ENCODE measurements around the gene GCH1. TPM values are rescaled to one million over a fixed set of nuclear protein-coding genes. Genes with fewer than 3 reads are reported as not detected.
A peak's percentile ranks its signal among the peaks of the same experiment; 100 is the strongest.
"Not testable (repeated sequence)": the region's sequence is repeated elsewhere in the genome, so short reads cannot be mapped to it uniquely, and the experiment has no call there.

The GCH1 gene
- total RNA-seq, 2 experiments from 2014 or later, result 68.7 to 70.3 TPM

- Mint-ChIP-seq H3K36me3 (ENCODE audit: low read depth) (no peaks in the 10 kb centered on the region), H3K27ac (no peak overlapping the region), H3K4me1 (peaks cover 3% of the 10 kb centered on the region), H3K9me3 (no peaks in the 10 kb centered on the region), H3K4me3 (no peak overlapping the region), H3K27me3 (peaks cover 25% of the 10 kb centered on the region)
- ChIA-PET POLR2A (interaction anchor here (1.2 kb wide), 1 partner anchor 34 kb away, joined by 4 read pairs; no protein-coding TSS in a partner anchor), CTCF (no interaction called here)
- DNase-seq, result no peak
Observed at GRCh38 chr14:54807881-54808280, 94.7 kb downstream of the GCH1 start.

- Mint-ChIP-seq H3K4me3 (no peak overlapping the region), H3K4me1 (peaks cover 3% of the 10 kb centered on the region), H3K27ac (no peak overlapping the region), H3K36me3 (ENCODE audit: low read depth) (no peaks in the 10 kb centered on the region), H3K9me3 (no peaks in the 10 kb centered on the region), H3K27me3 (peaks cover 26% of the 10 kb centered on the region)
- no peak for DNase-seq
- ChIA-PET POLR2A (interaction anchor here (1.2 kb wide), 1 partner anchor 33 kb away, joined by 4 read pairs; no protein-coding TSS in a partner anchor), CTCF (no interaction called here)
Observed at GRCh38 chr14:54807428-54807827, 95.2 kb downstream of the GCH1 start.

GRCh38 chr14:54806616-54807015 is 96.0 kb downstream of the GCH1 start:
- CTCF ChIA-PET, result interaction anchor here (0.8 to 3.0 kb wide), 12 partner anchors 8 to 371 kb away, joined by 3 to 18 read pairs (median 4); partner anchors contain the start of gene SAMD4A
- Mint-ChIP-seq H3K36me3 (ENCODE audit: low read depth) (no peaks in the 10 kb centered on the region), H3K4me1 (peaks cover 3% of the 10 kb centered on the region), H3K9me3 (no peaks in the 10 kb centered on the region), H3K27ac (no peak overlapping the region), H3K4me3 (no peak overlapping the region), H3K27me3 (peaks cover 29% of the 10 kb centered on the region)
- no peak for DNase-seq
- POLR2A ChIA-PET, result no interaction called here

- Mint-ChIP-seq H3K9me3 (no peaks in the 10 kb centered on the region), H3K27ac (no peak overlapping the region), H3K4me1 (peaks cover 3% of the 10 kb centered on the region), H3K36me3 (ENCODE audit: low read depth) (no peaks in the 10 kb centered on the region), H3K27me3 (peaks cover 34% of the 10 kb centered on the region), H3K4me3 (no peak overlapping the region)
- ChIA-PET CTCF (interaction anchor here (0.8 to 3.0 kb wide), 15 partner anchors 9 to 370 kb away, joined by 3 to 18 read pairs (median 4); partner anchors contain the start of gene SAMD4A), POLR2A (no interaction called here)
- DNase-seq, result peak; percentile 75
Observed at GRCh38 chr14:54805445-54806322, 96.9 kb downstream of the GCH1 start.

- POLR2A ChIA-PET, result no interaction called here
Observed at GRCh38 chr14:54805070-54805444, 97.6 kb downstream of the GCH1 start.

GRCh38 chr14:54804538-54805041 is 98.0 kb downstream of the GCH1 start:
- Mint-ChIP-seq H3K27me3 (peaks cover 45% of the 10 kb centered on the region), H3K9me3 (no peaks in the 10 kb centered on the region), H3K27ac (no peak overlapping the region), H3K36me3 (ENCODE audit: low read depth) (no peaks in the 10 kb centered on the region), H3K4me3 (no peak overlapping the region), H3K4me1 (peaks cover 3% of the 10 kb centered on the region)
- ChIA-PET POLR2A (no interaction called here), CTCF (interaction anchor here (0.7 to 3.0 kb wide), 9 partner anchors 8 to 240 kb away, joined by 3 to 18 read pairs (median 5); no protein-coding TSS in a partner anchor)
- DNase-seq, result no peak

More at GRCh38 chr14:54805070-54805444, 97.6 kb downstream of the GCH1 start:
- H3K27me3 Mint-ChIP-seq, result peaks cover 40% of the 10 kb centered on the region
- no peaks in the 10 kb centered on the region for H3K36me3 Mint-ChIP-seq (ENCODE audit: low read depth)
- no peaks in the 10 kb centered on the region for H3K9me3 Mint-ChIP-seq
- no peak for DNase-seq
- H3K27ac Mint-ChIP-seq, result no peak overlapping the region
- CTCF ChIA-PET, result interaction anchor here (0.7 to 3.0 kb wide), 10 partner anchors 8 to 261 kb away, joined by 3 to 18 read pairs (median 4); no protein-coding TSS in a partner anchor
- peaks cover 3% of the 10 kb centered on the region for H3K4me1 Mint-ChIP-seq
- H3K4me3 Mint-ChIP-seq, result no peak overlapping the region

GRCh38 chr14:54803926-54804537 is 98.6 kb downstream of the GCH1 start:
- peaks cover 3% of the 10 kb centered on the region for H3K4me1 Mint-ChIP-seq
- H3K27ac Mint-ChIP-seq, result no peak overlapping the region
- no peak overlapping the region for H3K4me3 Mint-ChIP-seq
- H3K27me3 Mint-ChIP-seq, result peaks cover 45% of the 10 kb centered on the region
- no peaks in the 10 kb centered on the region for H3K36me3 Mint-ChIP-seq (ENCODE audit: low read depth)
- H3K9me3 Mint-ChIP-seq, result no peaks in the 10 kb centered on the region
- POLR2A ChIA-PET, result no interaction called here
- DNase-seq, result no peak
- CTCF ChIA-PET, result interaction anchor here (1.4 to 3.0 kb wide), 6 partner anchors 10 to 239 kb away, joined by 3 to 18 read pairs (median 6); no protein-coding TSS in a partner anchor

- ChIA-PET CTCF (interaction anchor here (1.4 to 3.0 kb wide), 2 partner anchors 17 to 239 kb away, joined by 3 to 18 read pairs; no protein-coding TSS in a partner anchor), POLR2A (no interaction called here)
- Mint-ChIP-seq H3K36me3 (ENCODE audit: low read depth) (no peaks in the 10 kb centered on the region), H3K9me3 (no peaks in the 10 kb centered on the region), H3K27me3 (peaks cover 46% of the 10 kb centered on the region), H3K4me3 (no peak overlapping the region), H3K4me1 (peaks cover 3% of the 10 kb centered on the region), H3K27ac (no peak overlapping the region)
- DNase-seq, result no peak
Observed at GRCh38 chr14:54803396-54803795, 99.2 kb downstream of the GCH1 start.

GRCh38 chr14:54801482-54801881 is 101.1 kb downstream of the GCH1 start:
- H3K9me3 Mint-ChIP-seq; H3K27ac Mint-ChIP-seq; H3K4me3 Mint-ChIP-seq; H3K36me3 Mint-ChIP-seq (ENCODE audit: low read depth); DNase-seq; H3K4me1 Mint-ChIP-seq; POLR2A ChIA-PET: not testable (repeated sequence)
- CTCF ChIA-PET, result interaction anchor here (0.6 kb wide), 2 partner anchors 84 to 233 kb away, joined by 4 read pairs; no protein-coding TSS in a partner anchor
- H3K27me3 Mint-ChIP-seq, result peaks cover 47% of the 10 kb centered on the region

- no peak for DNase-seq
- no peak overlapping the region for H3K4me3 Mint-ChIP-seq
- H3K27ac Mint-ChIP-seq, result no peak overlapping the region
- ChIA-PET CTCF (interaction anchor here (1.0 kb wide), 1 partner anchor 26 kb away, joined by 3 read pairs; no protein-coding TSS in a partner anchor), POLR2A (no interaction called here)
- H3K4me1 Mint-ChIP-seq, result no peaks in the 10 kb centered on the region
- peaks cover 43% of the 10 kb centered on the region for H3K27me3 Mint-ChIP-seq
- H3K9me3 Mint-ChIP-seq, result peaks cover 7% of the 10 kb centered on the region
- no peaks in the 10 kb centered on the region for H3K36me3 Mint-ChIP-seq (ENCODE audit: low read depth)
Observed at GRCh38 chr14:54798465-54799124, 104.0 kb downstream of the GCH1 start.

GRCh38 chr14:54797986-54798385 is 104.6 kb downstream of the GCH1 start:
- Mint-ChIP-seq H3K4me1 (no peaks in the 10 kb centered on the region), H3K4me3 (no peak overlapping the region), H3K9me3 (peaks cover 7% of the 10 kb centered on the region), H3K36me3 (ENCODE audit: low read depth) (no peaks in the 10 kb centered on the region), H3K27ac (no peak overlapping the region), H3K27me3 (peaks cover 41% of the 10 kb centered on the region)
- POLR2A ChIA-PET, result no interaction called here
- CTCF ChIA-PET, result no interaction called here
- no peak for DNase-seq

- Mint-ChIP-seq H3K4me1 (no peaks in the 10 kb centered on the region), H3K27ac (no peak overlapping the region), H3K4me3 (no peak overlapping the region), H3K9me3 (peaks cover 7% of the 10 kb centered on the region), H3K27me3 (peaks cover 36% of the 10 kb centered on the region), H3K36me3 (ENCODE audit: low read depth) (no peaks in the 10 kb centered on the region)
- CTCF ChIA-PET, result no interaction called here
- DNase-seq, result no peak
- POLR2A ChIA-PET, result no interaction called here
Observed at GRCh38 chr14:54797556-54797955, 105.1 kb downstream of the GCH1 start.
